Right forelimb (tissue), 1 donor: ENCODE results near the gene C10orf120.
A peak's percentile ranks its signal among the peaks of the same experiment; 100 is the strongest.

Experiments
- DNase-seq: peaks from one replicate; pipeline ENCODE4 v3.0.0-alpha.2; 2018

C10orf120 gene

GRCh38 chr10:122699796-122700455 is at the start of gene C10orf120:
Gene C10orf120 (minus strand): TSS chr10:122699846. CDS start chr10:122699790, 56 bp downstream.
- DNase-seq, result no peak

DNA sequence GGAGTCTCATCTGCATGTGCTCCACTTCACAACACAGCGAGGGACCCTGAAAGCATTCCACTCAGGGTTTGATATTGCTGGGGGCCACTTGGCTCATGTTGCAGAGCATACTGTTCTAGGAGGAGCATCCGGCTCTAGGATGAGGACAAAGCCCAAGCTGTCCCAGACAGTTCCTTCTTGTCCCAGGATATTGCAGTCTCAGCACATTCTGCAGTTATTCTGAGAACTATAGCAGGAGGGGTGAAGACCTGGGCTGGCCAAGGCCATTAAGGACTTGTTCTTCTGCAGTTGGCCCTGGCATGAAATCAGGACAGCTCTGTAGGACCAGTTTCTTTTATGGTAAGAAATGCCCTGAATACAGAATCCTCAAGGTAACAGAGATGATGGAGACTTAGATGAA is 48.9 kb upstream of the C10orf120 start:
- no peak for DNase-seq

- DNase-seq, result no peak
Measured at GRCh38 chr10:122746408-122746807, 46.8 kb upstream of the C10orf120 start.

GRCh38 chr10:122744257-122744656 is 44.6 kb upstream of the C10orf120 start:
- no peak for DNase-seq

GRCh38 chr10:122740640-122741039 is 41.0 kb upstream of the C10orf120 start:
- no peak for DNase-seq

- no peak for DNase-seq
Measured at GRCh38 chr10:122738031-122738430, 38.4 kb upstream of the C10orf120 start.

GRCh38 chr10:122733931-122734665 is 34.5 kb upstream of the C10orf120 start:
- DNase-seq, result no peak

DNA sequence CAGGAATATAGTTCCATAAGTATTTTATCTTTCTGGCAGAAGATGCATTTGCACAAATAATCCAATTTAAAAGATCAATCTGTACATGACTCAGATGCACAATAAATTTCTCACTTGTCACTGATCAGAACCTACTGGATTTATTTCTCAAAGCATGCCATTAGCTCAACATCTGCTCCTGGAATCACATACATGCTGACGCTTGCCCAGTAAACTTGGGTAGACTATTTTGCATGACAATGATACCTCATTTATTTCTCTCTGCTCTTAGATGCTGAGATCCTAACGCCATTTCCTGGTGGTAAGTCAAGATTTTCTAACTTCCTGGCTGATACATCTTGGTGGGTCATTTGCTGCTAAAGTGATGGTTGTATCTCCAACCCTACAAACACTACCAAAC is 33.8 kb upstream of the C10orf120 start:
- no peak for DNase-seq

- DNase-seq, result no peak
Measured at GRCh38 chr10:122730238-122730637, 30.6 kb upstream of the C10orf120 start.

- no peak for DNase-seq
Measured at GRCh38 chr10:122729126-122729525, 29.5 kb upstream of the C10orf120 start.

DNA sequence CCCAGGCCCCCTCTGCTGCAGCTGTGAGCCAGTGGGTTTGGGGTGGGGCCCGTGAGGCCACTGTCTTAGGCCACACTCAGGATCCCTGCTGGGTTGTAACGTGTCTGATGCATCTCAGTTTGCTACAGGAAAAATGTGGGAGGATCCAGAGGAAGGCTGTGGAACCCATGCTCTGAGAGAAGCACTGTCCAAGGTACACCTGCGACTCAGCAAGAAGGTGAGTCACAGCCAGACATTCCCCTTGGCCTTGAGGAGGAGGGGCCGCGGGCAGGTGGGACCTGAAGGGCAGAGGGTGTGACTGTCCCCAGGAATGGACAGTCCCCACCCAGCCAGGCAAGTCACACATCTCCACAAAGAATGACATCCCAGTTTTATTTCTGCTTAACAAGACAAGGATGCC is 27.8 kb upstream of the C10orf120 start:
- DNase-seq, result no peak

DNA sequence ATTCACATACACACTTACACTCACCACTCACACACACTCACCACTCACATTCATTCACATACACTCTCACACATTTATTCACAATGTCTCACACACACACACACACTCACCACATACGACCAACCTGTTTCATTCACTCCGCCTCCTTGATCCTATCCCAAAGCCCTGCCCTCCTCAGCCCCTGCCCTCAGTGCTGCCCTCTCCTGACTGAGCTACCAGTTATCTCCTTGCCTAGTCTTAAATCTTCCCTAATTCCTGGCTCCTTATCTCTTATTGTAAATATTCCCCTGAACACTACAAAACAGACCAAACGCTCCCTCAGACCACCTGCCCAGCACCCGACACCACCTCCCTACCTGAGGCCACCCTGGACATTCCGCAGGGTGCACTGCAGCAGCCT is 26.1 kb upstream of the C10orf120 start:
- DNase-seq, result no peak

GRCh38 chr10:122725006-122725405 is 25.4 kb upstream of the C10orf120 start:
- no peak for DNase-seq

DNA sequence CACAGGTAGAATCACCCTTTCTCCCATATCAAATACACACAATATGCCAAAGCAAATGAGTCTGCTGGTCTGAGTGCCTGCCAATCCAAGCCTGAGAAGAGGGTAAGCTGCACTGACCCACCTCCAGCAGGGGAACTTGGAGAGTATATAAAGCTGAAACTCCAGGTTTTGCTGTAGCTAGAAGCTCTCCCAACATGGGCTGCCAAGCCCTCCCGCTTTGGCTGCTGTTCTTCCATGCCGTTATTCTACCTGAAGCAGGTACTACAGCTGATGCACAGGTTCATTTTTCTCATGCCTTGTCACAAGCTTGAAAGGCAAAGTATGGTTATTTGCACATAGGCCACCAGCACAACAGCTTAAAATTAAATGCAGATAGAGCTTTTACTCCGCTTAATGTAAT is 21.5 kb upstream of the C10orf120 start:
- DNase-seq, result no peak

DNA sequence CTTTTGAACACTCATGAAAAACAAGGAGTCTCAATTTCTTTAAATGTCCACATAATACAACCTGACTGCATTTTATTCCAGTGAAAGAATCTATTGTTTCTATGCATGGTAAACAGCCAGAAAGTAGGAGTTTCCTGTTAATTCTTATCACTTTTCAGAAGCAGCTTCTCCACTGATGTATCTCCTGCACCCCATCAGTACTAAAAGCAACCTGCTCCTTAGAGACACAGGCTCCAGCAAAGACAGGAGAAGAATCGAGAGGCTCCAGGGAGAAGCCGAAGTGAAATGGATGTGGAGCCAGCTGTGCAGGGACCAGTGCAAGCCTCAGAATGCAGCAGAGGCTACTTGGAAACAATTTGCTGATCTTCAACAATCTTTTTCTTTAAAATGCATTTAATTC is 16.4 kb upstream of the C10orf120 start:
- no peak for DNase-seq

DNA sequence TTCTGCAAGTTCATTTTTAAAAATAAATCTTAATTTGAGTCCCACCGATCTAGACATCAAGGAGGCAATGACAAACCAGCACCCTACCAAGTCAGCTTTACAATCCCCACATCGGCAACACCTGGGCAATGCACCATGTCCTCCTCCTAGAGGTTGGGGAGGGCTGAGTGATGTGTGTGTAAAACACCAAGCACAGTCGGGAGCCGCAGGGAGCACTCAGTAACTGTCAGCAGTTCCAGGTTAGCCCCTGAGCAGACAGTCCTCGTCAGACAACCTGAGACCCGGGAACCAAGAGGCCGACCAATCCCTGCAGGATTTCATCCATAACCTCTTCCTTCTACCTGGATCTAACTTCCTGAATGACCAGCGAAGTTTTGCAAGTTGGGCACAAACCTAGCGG is 15.9 kb upstream of the C10orf120 start:
- no peak for DNase-seq

GRCh38 chr10:122713091-122713885 is 13.6 kb upstream of the C10orf120 start:
- DNase-seq, result no peak

DNA sequence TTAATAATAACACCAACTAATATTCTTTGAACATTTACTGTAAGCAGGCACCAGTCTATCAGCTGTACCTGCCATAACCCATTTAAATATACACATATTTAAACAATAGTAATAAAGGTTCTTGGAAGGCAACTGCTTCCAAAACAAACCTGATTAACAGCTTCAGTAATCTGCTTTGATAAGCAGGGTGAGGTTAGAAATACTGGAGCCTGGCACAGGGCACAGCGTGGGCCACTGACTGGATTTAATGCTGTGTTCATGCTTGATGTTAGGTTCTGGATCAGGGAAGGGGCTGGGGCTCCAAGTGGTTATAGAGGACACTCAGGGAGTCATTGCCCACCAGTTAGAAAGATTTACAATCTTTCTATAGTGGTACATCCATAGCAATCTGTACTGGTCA is 10.9 kb upstream of the C10orf120 start:
- no peak for DNase-seq

- no peak for DNase-seq
Measured at GRCh38 chr10:122709971-122710370, 10.3 kb upstream of the C10orf120 start.

DNA sequence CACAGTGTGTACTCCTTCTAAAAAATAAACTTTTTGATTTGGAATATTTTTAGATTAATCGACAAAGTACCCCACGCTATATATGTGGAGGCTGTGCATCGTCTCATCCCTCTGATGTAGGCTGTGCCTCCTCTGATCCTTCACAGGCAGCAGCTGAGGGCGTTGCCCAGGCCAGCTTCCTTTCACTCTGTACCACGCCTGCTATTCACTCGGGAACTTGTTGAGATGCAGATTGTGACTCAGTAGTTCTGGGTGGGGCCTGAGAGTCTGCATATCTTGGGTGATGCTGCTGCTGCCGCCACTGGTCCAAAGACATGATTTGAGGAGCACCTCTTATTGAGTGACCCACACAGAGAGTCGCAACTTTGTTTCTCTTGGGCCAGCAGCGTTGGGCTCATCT is 7.9 kb upstream of the C10orf120 start:
- DNase-seq, result no peak

DNA sequence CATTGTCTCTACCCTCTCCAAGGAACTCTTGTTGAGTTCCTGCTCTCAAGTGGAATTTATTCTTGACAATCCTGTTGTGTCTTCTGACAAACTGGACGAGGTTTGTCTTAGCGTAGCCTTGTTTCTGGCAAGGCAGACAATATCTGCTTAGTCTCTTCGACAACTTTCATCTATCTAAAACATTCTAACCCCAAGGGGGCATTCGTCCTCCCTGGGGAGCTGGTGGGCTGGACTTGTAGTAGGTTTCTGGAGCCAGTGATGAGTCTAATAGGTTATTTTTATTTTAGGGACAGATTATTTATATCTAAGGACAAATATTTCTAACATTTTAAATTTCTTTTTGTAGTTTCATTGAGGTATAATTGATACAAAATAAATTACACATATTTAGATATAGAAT is 7.3 kb upstream of the C10orf120 start:
- no peak for DNase-seq

- DNase-seq, result no peak
Measured at GRCh38 chr10:122706467-122706866, 6.8 kb upstream of the C10orf120 start.

- DNase-seq, result peak; percentile 57
Measured at GRCh38 chr10:122703483-122704448, 4.1 kb upstream of the C10orf120 start.
